ENCODE results near the gene SYDE1. TPM values are rescaled to one million over a fixed set of nuclear protein-coding genes. Genes with fewer than 3 reads are reported as not detected.

Gene SYDE1
- polyA plus RNA-seq, 10 donors: 11.9 to 27.3 (median 15.2) TPM

Other genes starting within 250 kb of the SYDE1 start
- under 1 TPM in 3 of 10 donors, not detected in 7; 0.04 to 0.07 (median 0.07) TPM for gene OR7A17, start 221.3 kb upstream of the SYDE1 start, polyA plus RNA-seq (ENCODE audit: insufficient read length in 10 of 10)
- not detected for gene OR7C2, start 165.9 kb upstream of the SYDE1 start, polyA plus RNA-seq (ENCODE audit: insufficient read length in 10 of 10)
- gene SLC1A6, start 127.5 kb upstream of the SYDE1 start, polyA plus RNA-seq (ENCODE audit: insufficient read length in 10 of 10): 1 to 10 TPM in 2 of 10 donors, under 1 TPM in 8; 0.12 to 6.1 (median 0.32) TPM
- 1 to 10 TPM in 1 of 10 donors, under 1 TPM in 1, not detected in 8; 0.29 to 4.5 TPM for gene CASP14, start 57.9 kb upstream of the SYDE1 start, polyA plus RNA-seq (ENCODE audit: insufficient read length in 10 of 10)
- gene OR1I1, start 25.2 kb upstream of the SYDE1 start, polyA plus RNA-seq (ENCODE audit: insufficient read length in 10 of 10): under 1 TPM in 7 of 10 donors, not detected in 3; 0.04 to 0.08 (median 0.06) TPM
- 100 to 1,000 TPM; 111 to 189 (median 140) TPM for gene NOTCH3, start 93.6 kb downstream of the SYDE1 start, polyA plus RNA-seq (ENCODE audit: insufficient read length in 10 of 10)
- gene EPHX3, start 125.0 kb downstream of the SYDE1 start, polyA plus RNA-seq (ENCODE audit: insufficient read length in 10 of 10): 1 to 10 TPM in 2 of 10 donors, under 1 TPM in 8; 0.46 to 3.2 (median 0.62) TPM
- 10 to 100 TPM; 31.3 to 48.9 (median 37.9) TPM for gene BRD4, start 225.1 kb downstream of the SYDE1 start, polyA plus RNA-seq (ENCODE audit: insufficient read length in 10 of 10)